ENCODE data around the gene PPARD. TPM values are rescaled to one million over a fixed set of nuclear protein-coding genes. Genes with fewer than 3 reads are reported as not detected.

Gene PPARD
- total RNA-seq, 2 experiments from 2014 or later: 6.1 to 11.9 TPM

DNA sequence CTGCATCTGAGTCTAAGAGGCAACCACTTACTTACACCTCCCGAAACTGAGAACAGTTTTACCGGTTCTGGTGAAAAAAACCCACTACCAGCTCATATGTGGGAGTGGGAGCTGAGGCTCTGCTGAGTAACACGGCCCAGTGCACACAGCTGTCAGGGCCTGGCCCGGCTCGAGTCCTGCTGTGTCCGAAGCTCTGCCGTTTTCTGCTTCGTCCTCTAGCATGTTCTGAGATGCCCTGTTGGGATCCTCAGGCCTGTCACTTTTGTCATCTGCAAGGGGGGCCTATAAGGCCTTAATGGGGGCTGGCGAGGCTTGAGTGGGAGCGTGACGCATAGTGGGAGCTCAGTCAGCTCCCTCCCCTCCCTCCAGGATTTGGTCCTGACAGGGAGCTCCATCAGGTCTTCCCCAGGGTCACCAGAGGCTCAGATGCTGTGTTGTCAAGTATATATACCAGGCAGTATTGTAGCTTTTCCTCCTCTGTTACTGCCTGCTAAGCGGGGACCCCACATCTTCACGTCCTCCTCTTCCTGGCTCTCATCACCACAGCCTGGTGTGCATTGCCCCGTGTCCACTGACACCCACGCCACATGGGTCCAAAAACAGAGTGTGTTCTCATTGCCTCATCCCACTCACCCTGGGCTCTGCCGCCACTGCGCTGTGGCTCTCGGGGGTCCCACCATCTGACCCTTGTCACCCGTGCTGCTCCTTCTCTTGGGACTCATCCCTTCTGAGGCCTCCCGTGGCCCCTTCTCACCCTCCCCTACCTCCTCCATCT is 64.5 kb downstream of the PPARD start:
- POLR2A ChIA-PET: interaction anchor here (1.2 kb wide), 1 partner anchor 30 kb away, joined by 3 read pairs; no protein-coding TSS in a partner anchor

DNA sequence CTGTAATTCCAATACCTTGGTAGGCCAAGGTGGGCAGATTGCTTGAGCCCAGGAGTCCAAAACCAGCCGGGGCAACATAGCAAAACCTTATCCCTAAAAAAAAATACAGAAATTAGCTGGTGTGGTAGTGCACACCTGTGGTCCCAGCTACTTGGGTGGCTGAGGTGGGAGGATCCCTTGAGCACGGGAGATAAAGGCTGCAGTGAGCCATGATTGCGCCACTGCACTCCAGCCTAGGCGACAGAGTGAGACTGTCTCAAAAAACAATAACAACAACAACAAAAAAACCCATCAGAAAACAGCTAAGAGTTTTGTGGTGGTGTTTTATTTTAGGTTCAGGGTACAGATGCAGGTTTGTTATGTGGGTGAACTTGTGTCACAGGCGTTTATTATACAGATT is 66.9 kb downstream of the PPARD start:
- Histone ChIP-seq H3K36me3 (ENCODE audit: insufficient read depth, low read length) (no peaks in the 10 kb centered on the region), H3K27ac (ENCODE audit: low read depth, low read length, poor library complexity, severe bottlenecking) (no peak overlapping the region), H3K4me2 (ENCODE audit: low read length) (no peak overlapping the region), H3K79me2 (ENCODE audit: insufficient read depth, low read depth, low read length) (no peaks in the 10 kb centered on the region), H3K9me2 (ENCODE audit: insufficient read depth, low read length) (no peaks in the 10 kb centered on the region), H3K4me3 (ENCODE audit: low read depth, low read length, poor library complexity, severe bottlenecking) (no peak overlapping the region), H2AFZ (ENCODE audit: low read length) (no peak overlapping the region), H3K4me1 (ENCODE audit: insufficient read depth, low read length, poor library complexity, severe bottlenecking) (peaks cover 11% of the 10 kb centered on the region), H3K9me3 (ENCODE audit: low read length) (no peaks in the 10 kb centered on the region), H4K20me1 (ENCODE audit: insufficient read depth, low read length) (no peaks in the 10 kb centered on the region)
- intact Hi-C loops (cut with micrococcal nuclease; ENCODE audit: unreplicated experiment): no loop called here
- BruUV-seq (replicated peaks): no TSS peak
- ChIA-PET CTCF (ENCODE audit: unreplicated experiment) (no interaction called here), POLR2A (interaction anchor here (0.6 to 1.1 kb wide), 4 partner anchors 10 to 181 kb away, joined by 3 to 4 read pairs (median 4); no protein-coding TSS in a partner anchor)
- no peak for DNase-seq (ENCODE audit: low spot score)
- TF ChIP-seq, protein P1, sequence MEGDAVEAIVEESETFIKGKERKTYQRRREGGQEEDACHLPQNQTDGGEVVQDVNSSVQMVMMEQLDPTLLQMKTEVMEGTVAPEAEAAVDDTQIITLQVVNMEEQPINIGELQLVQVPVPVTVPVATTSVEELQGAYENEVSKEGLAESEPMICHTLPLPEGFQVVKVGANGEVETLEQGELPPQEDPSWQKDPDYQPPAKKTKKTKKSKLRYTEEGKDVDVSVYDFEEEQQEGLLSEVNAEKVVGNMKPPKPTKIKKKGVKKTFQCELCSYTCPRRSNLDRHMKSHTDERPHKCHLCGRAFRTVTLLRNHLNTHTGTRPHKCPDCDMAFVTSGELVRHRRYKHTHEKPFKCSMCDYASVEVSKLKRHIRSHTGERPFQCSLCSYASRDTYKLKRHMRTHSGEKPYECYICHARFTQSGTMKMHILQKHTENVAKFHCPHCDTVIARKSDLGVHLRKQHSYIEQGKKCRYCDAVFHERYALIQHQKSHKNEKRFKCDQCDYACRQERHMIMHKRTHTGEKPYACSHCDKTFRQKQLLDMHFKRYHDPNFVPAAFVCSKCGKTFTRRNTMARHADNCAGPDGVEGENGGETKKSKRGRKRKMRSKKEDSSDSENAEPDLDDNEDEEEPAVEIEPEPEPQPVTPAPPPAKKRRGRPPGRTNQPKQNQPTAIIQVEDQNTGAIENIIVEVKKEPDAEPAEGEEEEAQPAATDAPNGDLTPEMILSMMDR (conservative IDR thresholded peaks at IDR 0.05; ENCODE audit: low read length): no peak
- no peak for TF ChIP-seq EZH2phosphoT487 (IDR thresholded peaks at IDR 0.05; ENCODE audit: borderline replicate concordance, low read depth, low read length)

More for the DNA sequence above, 64.5 kb downstream of the PPARD start:
- Histone ChIP-seq H3K9me2 (ENCODE audit: insufficient read depth, low read length) (no peaks in the 10 kb centered on the region), H3K9me3 (ENCODE audit: low read length) (no peaks in the 10 kb centered on the region), H3K4me1 (ENCODE audit: insufficient read depth, low read length, poor library complexity, severe bottlenecking) (peaks cover 11% of the 10 kb centered on the region), H3K27ac (ENCODE audit: low read depth, low read length, poor library complexity, severe bottlenecking) (no peak overlapping the region), H3K4me3 (ENCODE audit: low read depth, low read length, poor library complexity, severe bottlenecking) (no peak overlapping the region), H3K79me2 (ENCODE audit: insufficient read depth, low read depth, low read length) (no peaks in the 10 kb centered on the region), H2AFZ (ENCODE audit: low read length) (no peak overlapping the region), H3K4me2 (ENCODE audit: low read length) (no peak overlapping the region), H4K20me1 (ENCODE audit: insufficient read depth, low read length) (no peaks in the 10 kb centered on the region), H3K36me3 (ENCODE audit: insufficient read depth, low read length) (no peaks in the 10 kb centered on the region)
- no peak for TF ChIP-seq EZH2phosphoT487 (IDR thresholded peaks at IDR 0.05; ENCODE audit: borderline replicate concordance, low read depth, low read length)
- TF ChIP-seq, protein P1 (conservative IDR thresholded peaks at IDR 0.05; ENCODE audit: low read length): no peak
- intact Hi-C loops (cut with micrococcal nuclease; ENCODE audit: unreplicated experiment): no loop called here
- BruUV-seq (replicated peaks): no TSS peak
- DNase-seq (ENCODE audit: low spot score): no peak
- CTCF ChIA-PET (ENCODE audit: unreplicated experiment): no interaction called here

DNA sequence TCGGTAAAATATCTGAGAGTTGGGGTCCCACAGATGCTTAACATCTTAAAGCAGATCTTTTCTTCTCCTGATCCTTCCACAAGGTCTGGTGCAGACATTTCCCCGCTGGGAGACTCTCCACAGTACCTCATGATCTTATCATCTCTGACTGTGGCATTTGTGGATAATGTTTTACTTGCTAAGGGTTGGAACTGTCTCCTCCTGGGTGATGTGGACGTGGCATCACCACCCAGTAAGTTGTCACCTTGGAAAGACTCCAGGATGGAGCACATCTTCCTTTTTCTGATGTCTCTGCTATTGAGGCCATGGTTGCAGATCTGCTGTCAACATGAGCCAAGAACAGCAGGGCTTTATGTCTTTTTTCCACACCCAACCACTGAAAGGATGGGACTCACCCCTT is 67.8 kb downstream of the PPARD start:
- no peak for DNase-seq (ENCODE audit: low spot score)
- TF ChIP-seq EZH2phosphoT487 (IDR thresholded peaks at IDR 0.05; ENCODE audit: borderline replicate concordance, low read depth, low read length): no peak
- TF ChIP-seq, protein P1 (conservative IDR thresholded peaks at IDR 0.05; ENCODE audit: low read length): no peak
- Histone ChIP-seq H3K9me3 (ENCODE audit: low read length) (no peaks in the 10 kb centered on the region), H3K4me3 (ENCODE audit: low read depth, low read length, poor library complexity, severe bottlenecking) (no peak overlapping the region), H2AFZ (ENCODE audit: low read length) (no peak overlapping the region), H3K27ac (ENCODE audit: low read depth, low read length, poor library complexity, severe bottlenecking) (no peak overlapping the region), H4K20me1 (ENCODE audit: insufficient read depth, low read length) (no peaks in the 10 kb centered on the region), H3K9me2 (ENCODE audit: insufficient read depth, low read length) (no peaks in the 10 kb centered on the region), H3K36me3 (ENCODE audit: insufficient read depth, low read length) (no peaks in the 10 kb centered on the region), H3K4me2 (ENCODE audit: low read length) (no peak overlapping the region), H3K79me2 (ENCODE audit: insufficient read depth, low read depth, low read length) (no peaks in the 10 kb centered on the region), H3K4me1 (ENCODE audit: insufficient read depth, low read length, poor library complexity, severe bottlenecking) (peaks cover 13% of the 10 kb centered on the region)
- CTCF ChIA-PET (ENCODE audit: unreplicated experiment): no interaction called here
- POLR2A ChIA-PET: no interaction called here
- intact Hi-C loops (cut with micrococcal nuclease; ENCODE audit: unreplicated experiment): no loop called here
- BruUV-seq (replicated peaks): no TSS peak

All from OCI-LY7 (cell line).